HCT116 (cell line): ENCODE data around the gene TENM4. TPM values are rescaled to one million over a fixed set of nuclear protein-coding genes. Genes with fewer than 3 reads are reported as not detected.

Experiments used
- ATAC-seq: fragments of 200-7000 bp; cut with Tn5 transposase; 2 replicates; pipeline ENCODE4 v1.9.1; 2020; ENCODE audit warnings: mild to moderate bottlenecking, moderate library complexity
- BruUV-seq: library from RNA; stranded (reverse); fragments of 400-500 nt; replicated peaks from 2 replicates; lab custom pipeline; 2021; lab: Mats Ljungman, UMichigan
- CTCF ChIA-PET: fragments of 300-600 bp; sonication (Branson Sonifier 250); formaldehyde crosslinking; loops from one replicate; lab custom pipeline; 2021; ENCODE audit warnings: antibody characterized with exemption; lab: Charles Lee
- POLR2A ChIA-PET: fragments of 300-600, 350-600 bp; sonication (Branson Sonifier 250); formaldehyde crosslinking; loops from one replicate; lab custom pipeline; 2021; ENCODE audit warnings: antibody characterized with exemption; lab: Charles Lee
- RAD21 ChIA-PET, 2 experiments: fragments of 300-600 bp; sonication (Branson Sonifier 250); formaldehyde crosslinking; loops; one replicate each; lab custom pipeline; 2023; ENCODE audit warnings: low total read pairs in 2 of 2; ENCODE audit not compliant: uncharacterized antibody in 2 of 2, unreplicated experiment in 2 of 2, low non-redundant PET in 1 of 2; lab: Charles Lee
- DNase-seq: peaks from one replicate; pipeline ENCODE4 v3.0.0-alpha.2; 2010; ENCODE audit warnings: low read depth, low spot score
- H2AFZ ChIP-seq: fragments of 200-600 bp; shearing (Covaris generic), sonication (generic); 2 replicates; pipeline ENCODE4 v1.6.1; 2017; ENCODE audit warnings: low read depth, mixed run types, mixed read lengths, antibody characterized with exemption, low read length; ENCODE audit not compliant: poor library complexity, severe bottlenecking
- H3K27ac ChIP-seq: 2 replicates; pipeline ENCODE4 v1.5.1; 2012; ENCODE audit warnings: low read depth, low read length
- H3K27me3 ChIP-seq: fragments of 200-600 bp; sonication (generic); 2 replicates; pipeline ENCODE4 v1.6.1; 2016; ENCODE audit warnings: mixed run types, low read length, mixed read lengths; ENCODE audit not compliant: insufficient read depth
- H3K36me3 ChIP-seq, 2 experiments: fragments of 200-500 bp in 1 of 2; fragments of 200-600 bp in 1 of 2; sonication (Bioruptor generic) in 1 of 2; sonication (generic) in 1 of 2; 2 replicates each; pipeline versions ENCODE4 v1.5.1 to v1.6.1; 2014 to 2016; ENCODE audit warnings: low read length in 2 of 2, inconsistent platforms in 1 of 2, mixed read lengths in 1 of 2, mixed run types in 1 of 2; ENCODE audit not compliant: insufficient read depth in 2 of 2, control insufficient read depth in 1 of 2
- H3K4me1 ChIP-seq, 2 experiments: fragments of 200-600 bp in 1 of 2; sonication (generic) in 1 of 2; 2 replicates each; pipeline versions ENCODE4 v1.5.1 to v1.6.1; 2012 to 2017; ENCODE audit warnings: low read length in 2 of 2, inconsistent platforms in 1 of 2, mild to moderate bottlenecking in 1 of 2, mixed read lengths in 1 of 2, mixed run types in 1 of 2, moderate library complexity in 1 of 2; ENCODE audit not compliant: insufficient read depth in 2 of 2, control insufficient read depth in 1 of 2
- H3K4me2 ChIP-seq: fragments of 200-600 bp; sonication (generic); 2 replicates; pipeline ENCODE4 v1.6.1; 2017; ENCODE audit warnings: mixed run types, low read length, mixed read lengths
- H3K4me3 ChIP-seq, 2 experiments: fragments of 200-600 bp in 1 of 2; sonication (generic) in 1 of 2; replicated peaks in 1 of 2; 2 replicates each; pipeline ENCODE4 v1.5.1; 2011 to 2016; ENCODE audit warnings: low read length in 2 of 2, control low read depth in 1 of 2, low read depth in 1 of 2, mild to moderate bottlenecking in 1 of 2, mixed read lengths in 1 of 2, mixed run types in 1 of 2
- H3K79me2 ChIP-seq: fragments of 200-600 bp; sonication (generic); 2 replicates; pipeline ENCODE4 v1.6.1; 2017; ENCODE audit warnings: mild to moderate bottlenecking, mixed run types, low read length, moderate library complexity, mixed read lengths; ENCODE audit not compliant: insufficient read depth
- H3K9ac ChIP-seq: fragments of 200-600 bp; sonication (generic); 2 replicates; pipeline ENCODE4 v1.6.1; 2016; ENCODE audit warnings: low read length, mixed read lengths
- H3K9me2 ChIP-seq: fragments of 200-600 bp; sonication (generic), shearing (Covaris generic); 2 replicates; pipeline ENCODE4 v1.6.1; 2017; ENCODE audit warnings: mixed run types, mild to moderate bottlenecking, moderate library complexity; ENCODE audit not compliant: insufficient read depth
- H3K9me3 ChIP-seq, 2 experiments: fragments of 200-500 bp in 1 of 2; fragments of 200-600 bp in 1 of 2; sonication (Bioruptor generic) in 1 of 2; sonication (generic) in 1 of 2; 2 replicates each; pipeline ENCODE4 v1.6.1; 2014 to 2017; ENCODE audit warnings: low read length in 2 of 2, mixed read lengths in 2 of 2, inconsistent platforms in 1 of 2, low read depth in 1 of 2, mild to moderate bottlenecking in 1 of 2, mixed run types in 1 of 2, moderate library complexity in 1 of 2; ENCODE audit not compliant: control insufficient read depth in 1 of 2, insufficient read depth in 1 of 2
- H4K20me1 ChIP-seq: fragments of 200-600 bp; sonication (generic), shearing (Covaris generic); 2 replicates; pipeline ENCODE4 v1.6.1; 2017; ENCODE audit warnings: mixed run types, mild to moderate bottlenecking, moderate library complexity; ENCODE audit not compliant: insufficient read depth
- ATF3 ChIP-seq: IDR thresholded peaks from 2 replicates; pipeline ENCODE4 v1.6.1; 2012
- CBX3 ChIP-seq: IDR thresholded peaks from 2 replicates; pipeline ENCODE4 v1.6.1; 2012; ENCODE audit warnings: low read depth
- CEBPB ChIP-seq: IDR thresholded peaks from 2 replicates; pipeline ENCODE4 v1.6.1; 2012; ENCODE audit warnings: low read depth
- CTCF ChIP-seq, 3 experiments: fragments of 200-600 bp in 1 of 3; sonication (generic) in 1 of 3; IDR thresholded peaks in 2 of 3; conservative IDR thresholded peaks in 1 of 3; 2 replicates each; pipeline ENCODE4 v1.5.1; 2012 to 2017; ENCODE audit warnings: low read depth in 2 of 3, low read length in 2 of 3, antibody characterized with exemption in 1 of 3, borderline replicate concordance in 1 of 3, control low read depth in 1 of 3, mild to moderate bottlenecking in 1 of 3, mixed read lengths in 1 of 3, mixed run types in 1 of 3, moderate library complexity in 1 of 3; ENCODE audit not compliant: insufficient read depth in 1 of 3
- EGR1 ChIP-seq: IDR thresholded peaks from 2 replicates; pipeline ENCODE4 v1.6.1; 2012; ENCODE audit warnings: low read depth
- ELF1 ChIP-seq: IDR thresholded peaks from 2 replicates; pipeline ENCODE4 v1.6.1; 2012; ENCODE audit warnings: low read depth, borderline replicate concordance
- EZH2 ChIP-seq: fragments of 200-600 bp; sonication (generic); IDR thresholded peaks from 2 replicates; pipeline ENCODE4 v1.6.1; 2017; ENCODE audit warnings: antibody characterized with exemption, mixed run types
- FOSL1 ChIP-seq: IDR thresholded peaks from 2 replicates; pipeline ENCODE4 v1.6.1; 2012; ENCODE audit warnings: low read depth
- MAX ChIP-seq: IDR thresholded peaks from 2 replicates; pipeline ENCODE4 v1.6.1; 2012
- POLR2AphosphoS5 ChIP-seq: IDR thresholded peaks from 2 replicates; pipeline ENCODE4 v1.6.1; 2011; ENCODE audit warnings: mild to moderate bottlenecking, low read depth, low read length, moderate library complexity
- REST ChIP-seq: IDR thresholded peaks from 2 replicates; pipeline ENCODE4 v1.6.1; 2012; ENCODE audit warnings: low read depth
- SIN3A ChIP-seq: IDR thresholded peaks from 2 replicates; pipeline ENCODE4 v1.6.1; 2012; ENCODE audit warnings: low read depth
- SP1 ChIP-seq: IDR thresholded peaks from 2 replicates; pipeline ENCODE4 v1.6.1; 2012; ENCODE audit warnings: low read depth
- SRF ChIP-seq: IDR thresholded peaks from 2 replicates; pipeline ENCODE4 v1.6.1; 2012; ENCODE audit warnings: low read depth
- TCF7L2 ChIP-seq: IDR thresholded peaks from 2 replicates; pipeline ENCODE4 v1.7.0; 2011; ENCODE audit warnings: borderline replicate concordance, inconsistent platforms; ENCODE audit not compliant: insufficient read depth, insufficient read length; ENCODE audit errors: extremely low read depth
- YY1 ChIP-seq: IDR thresholded peaks from 2 replicates; pipeline ENCODE4 v1.6.1; 2011; ENCODE audit warnings: low read length, low read depth, moderate library complexity, mild to moderate bottlenecking; ENCODE audit not compliant: insufficient replicate concordance; ENCODE audit errors: extremely low read depth
- ZBTB33 ChIP-seq: IDR thresholded peaks from 2 replicates; pipeline ENCODE4 v1.6.1; 2011; ENCODE audit warnings: mild to moderate bottlenecking, low read length, moderate library complexity; ENCODE audit not compliant: insufficient replicate concordance; ENCODE audit errors: extremely low read depth
- ZFX ChIP-seq: fragments of 450-650 bp; IDR thresholded peaks from 2 replicates; pipeline ENCODE4 v1.6.1; 2017
- ZNF274 ChIP-seq: fragments of 200-500 bp; sonication (Bioruptor generic); IDR thresholded peaks from 2 replicates; pipeline ENCODE4 v1.6.1; 2014; ENCODE audit warnings: mild to moderate bottlenecking, low read depth, low read length, inconsistent platforms
- intact Hi-C: fragments of 100-400 bp; cut with micrococcal nuclease; formaldehyde crosslinking; loops from 2 replicates; pipeline ENCODE4 v1.10.0; 2022
- total RNA-seq: library from RNA; stranded (reverse); gene quantifications from one replicate; pipeline ENCODE4 v1.2.1, GENCODE V29; 2021; ENCODE audit not compliant: unreplicated experiment

TENM4 gene
- total RNA-seq, 1 experiment from 2014 or later: 0.05 TPM

- intact Hi-C loops: no loop called here
- H3K4me2 ChIP-seq: no peak overlapping the region
- no peak for DNase-seq
- no peaks in the 10 kb centered on the region for H3K4me1 ChIP-seq
- ChIA-PET POLR2A (no interaction called here), CTCF (no interaction called here), RAD21 (no interaction called here)
- no TSS peak for BruUV-seq
- no peaks in the 10 kb centered on the region for H3K9me2 ChIP-seq
- H3K27ac ChIP-seq: no peak overlapping the region
- H3K4me3 ChIP-seq: no peak overlapping the region
- no peaks in the 10 kb centered on the region for H3K79me2 ChIP-seq
- H3K27me3 ChIP-seq: peaks cover 23% of the 10 kb centered on the region
- no peaks in the 10 kb centered on the region for H4K20me1 ChIP-seq
- H3K9me3 ChIP-seq: no peaks in the 10 kb centered on the region
- no peak for ATAC-seq
- no peaks in the 10 kb centered on the region for H3K36me3 ChIP-seq
- H3K9ac ChIP-seq: no peak overlapping the region
- H2AFZ ChIP-seq: no peak overlapping the region
- TF ChIP-seq SP1: no peak
- no peak for TF ChIP-seq FOSL1
- no peak for TF ChIP-seq YY1
- TF ChIP-seq ZNF274: no peak
- no peak for TF ChIP-seq ZBTB33
- no peak for TF ChIP-seq REST
- TF ChIP-seq EGR1: no peak
- no peak for TF ChIP-seq SIN3A
- TF ChIP-seq CBX3: no peak
- TF ChIP-seq CEBPB: no peak
- TF ChIP-seq POLR2AphosphoS5: no peak
- no peak for TF ChIP-seq ELF1
- TF ChIP-seq TCF7L2: no peak
- no peak for TF ChIP-seq SRF
- TF ChIP-seq CTCF (IDR thresholded peaks at IDR 0.05 in 2 of 3, conservative IDR thresholded peaks at IDR 0.05 in 1 of 3; ENCODE audit: borderline replicate concordance in 1 of 3, insufficient read depth in 1 of 3, low read depth in 2 of 3, low read length in 2 of 3): no peak
- no peak for TF ChIP-seq MAX
- no peak for TF ChIP-seq EZH2
- no peak for TF ChIP-seq ATF3
- TF ChIP-seq ZFX: no peak
- TF ChIP-seq, all 23 proteins: peak for 0
These were observed 799.3 kb downstream of the TENM4 start for GRCh38 chr11:78641541-78641940.
